Measurements from ENCODE around the gene ASIC2.

The ASIC2 gene

GRCh38 chr17:33245183-33245582 is 47.9 kb downstream of the ASIC2 start:
- in situ Hi-C loops (cut with MboI; ENCODE audit: low sequenced_read_pairs) = no loop called here

- in situ Hi-C loops (cut with MboI; ENCODE audit: low sequenced_read_pairs) = no loop called here
Measured at GRCh38 chr17:33243732-33244131, 49.4 kb downstream of the ASIC2 start.

- in situ Hi-C loops (cut with MboI; ENCODE audit: low sequenced_read_pairs) = no loop called here
Measured at GRCh38 chr17:33242375-33243124, 50.5 kb downstream of the ASIC2 start.

- in situ Hi-C loops (cut with MboI; ENCODE audit: low sequenced_read_pairs) = no loop called here
Measured at GRCh38 chr17:33241390-33241789, 51.7 kb downstream of the ASIC2 start.

- in situ Hi-C loops (cut with MboI; ENCODE audit: low sequenced_read_pairs) = no loop called here
Measured at GRCh38 chr17:33240362-33240761, 52.7 kb downstream of the ASIC2 start.

- in situ Hi-C loops (cut with MboI; ENCODE audit: low sequenced_read_pairs) = no loop called here
Measured at GRCh38 chr17:33239702-33240101, 53.4 kb downstream of the ASIC2 start.

GRCh38 chr17:33234930-33235685 is 58.0 kb downstream of the ASIC2 start:
- in situ Hi-C loops (cut with MboI; ENCODE audit: low sequenced_read_pairs) = no loop called here

- in situ Hi-C loops (cut with MboI; ENCODE audit: low sequenced_read_pairs) = no loop called here
Measured at GRCh38 chr17:33234233-33234632, 58.9 kb downstream of the ASIC2 start.

- in situ Hi-C loops (cut with MboI; ENCODE audit: low sequenced_read_pairs) = no loop called here
Measured at GRCh38 chr17:33233811-33234177, 59.3 kb downstream of the ASIC2 start.

GRCh38 chr17:33229499-33229898 is 63.6 kb downstream of the ASIC2 start:
- in situ Hi-C loops (cut with MboI; ENCODE audit: low sequenced_read_pairs) = no loop called here

GRCh38 chr17:33229028-33229427 is 64.1 kb downstream of the ASIC2 start:
- in situ Hi-C loops (cut with MboI; ENCODE audit: low sequenced_read_pairs) = no loop called here

GRCh38 chr17:33228548-33228947 is 64.5 kb downstream of the ASIC2 start:
- in situ Hi-C loops (cut with MboI; ENCODE audit: low sequenced_read_pairs) = no loop called here

GRCh38 chr17:33227911-33228310 is 65.2 kb downstream of the ASIC2 start:
- in situ Hi-C loops (cut with MboI; ENCODE audit: low sequenced_read_pairs) = no loop called here

- in situ Hi-C loops (cut with MboI; ENCODE audit: low sequenced_read_pairs) = no loop called here
Measured at GRCh38 chr17:33225994-33226393, 67.1 kb downstream of the ASIC2 start.

GRCh38 chr17:33225509-33225908 is 67.6 kb downstream of the ASIC2 start:
- in situ Hi-C loops (cut with MboI; ENCODE audit: low sequenced_read_pairs) = no loop called here

- in situ Hi-C loops (cut with MboI; ENCODE audit: low sequenced_read_pairs) = no loop called here
Measured at GRCh38 chr17:33220036-33220435, 73.1 kb downstream of the ASIC2 start.

GRCh38 chr17:33218698-33219601 is 74.1 kb downstream of the ASIC2 start:
- in situ Hi-C loops (cut with MboI; ENCODE audit: low sequenced_read_pairs) = no loop called here

GRCh38 chr17:33217891-33218290 is 75.2 kb downstream of the ASIC2 start:
- in situ Hi-C loops (cut with MboI; ENCODE audit: low sequenced_read_pairs) = no loop called here

GRCh38 chr17:33214996-33215395 is 78.1 kb downstream of the ASIC2 start:
- in situ Hi-C loops (cut with MboI; ENCODE audit: low sequenced_read_pairs) = no loop called here

- in situ Hi-C loops (cut with MboI; ENCODE audit: low sequenced_read_pairs) = no loop called here
Measured at GRCh38 chr17:33210285-33210684, 82.8 kb downstream of the ASIC2 start.

- in situ Hi-C loops (cut with MboI; ENCODE audit: low sequenced_read_pairs) = no loop called here
Measured at GRCh38 chr17:33209671-33210070, 83.4 kb downstream of the ASIC2 start.
